ENCODE measurements around the gene FBXO24.

The FBXO24 gene

DNA sequence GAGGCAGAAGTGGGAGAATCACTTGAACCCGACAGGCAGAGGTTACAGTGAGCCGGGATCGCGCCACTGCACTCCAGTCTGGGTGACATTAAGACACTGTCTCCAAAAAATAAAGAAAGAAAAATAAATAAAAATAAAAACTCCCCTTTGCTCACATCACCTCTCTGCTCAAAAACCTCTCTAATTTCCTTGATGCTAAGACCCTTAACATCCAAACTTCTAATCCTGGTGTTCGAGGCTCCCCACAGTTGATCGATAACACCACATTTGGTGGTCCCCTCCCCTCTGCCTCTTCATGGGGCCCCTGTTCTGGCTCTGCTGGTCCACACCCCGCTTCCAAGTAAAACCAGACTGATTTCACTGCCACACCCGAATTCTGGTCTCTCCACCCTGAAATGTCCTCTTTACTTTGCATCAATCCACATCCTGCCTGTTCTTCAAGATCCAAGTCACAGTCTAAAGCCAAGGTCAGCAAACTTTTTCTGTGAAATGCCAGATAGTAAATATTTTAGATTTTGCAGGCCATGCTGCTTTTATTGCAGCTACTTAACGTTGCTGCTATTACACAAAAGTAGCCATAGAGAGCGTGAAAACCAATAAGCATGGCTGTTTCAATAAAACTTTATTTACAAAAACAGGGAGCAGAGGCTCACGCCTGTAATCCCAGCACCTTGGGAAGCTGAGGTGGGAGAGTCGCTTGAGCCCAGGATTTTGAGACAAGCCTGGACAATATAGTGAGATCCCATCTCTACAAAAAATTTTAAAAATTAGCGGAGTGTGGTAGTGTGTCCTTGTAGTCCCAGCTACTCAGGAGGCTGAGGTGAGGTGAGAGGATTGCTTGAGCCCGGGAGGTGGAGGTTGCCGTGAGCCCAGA, 38.1 kb downstream of the FBXO24 start:
- H3K4me2 ChIP-seq (ENCODE audit: low read length, poor library complexity, severe bottlenecking): no peak overlapping the region
- H3K36me3 ChIP-seq (ENCODE audit: control insufficient read depth in 1 of 2, insufficient read depth in 2 of 2, low read depth in 1 of 2, low read length in 2 of 2): peaks cover 0 to 17% of the 10 kb centered on the region in 2 experiments
- no peak overlapping the region for H2AFZ ChIP-seq (ENCODE audit: low read depth, low read length)
- no peak overlapping the region for H3K4ac ChIP-seq (ENCODE audit: low read depth in 1 of 2, low read length in 2 of 2)
- no peak overlapping the region for H2AK5ac ChIP-seq (ENCODE audit: low read length, severe bottlenecking)
- no peak overlapping the region for H2BK120ac ChIP-seq (ENCODE audit: low read depth, low read length)
- H2BK5ac ChIP-seq (ENCODE audit: low read depth, low read length, poor library complexity, severe bottlenecking): no peak overlapping the region
- no peak overlapping the region for H3K4me3 ChIP-seq (ENCODE audit: insufficient read depth in 1 of 2, low read depth in 1 of 2, low read length in 2 of 2)
- H2BK12ac ChIP-seq (ENCODE audit: low read length in 2 of 2): no peak overlapping the region
- H3K79me1 ChIP-seq (replicated peaks; ENCODE audit: low read length, poor library complexity, severe bottlenecking): no peaks in the 10 kb centered on the region
- no peak overlapping the region for H3K14ac ChIP-seq (ENCODE audit: low read length in 2 of 2)
- no peak overlapping the region for H3K9ac ChIP-seq (ENCODE audit: low read length)
- WGBS: 93% methylated on average over 15 of the region's 15 CpGs
- H4K91ac ChIP-seq (ENCODE audit: low read length): no peak overlapping the region
- H2BK15ac ChIP-seq (ENCODE audit: low read depth, poor library complexity, severe bottlenecking): no peak overlapping the region
- no peaks in the 10 kb centered on the region for H3K9me3 ChIP-seq (ENCODE audit: control insufficient read depth, low read length)
- H3K27me3 ChIP-seq (ENCODE audit: control insufficient read depth in 1 of 2, insufficient read depth in 1 of 2, low read length in 2 of 2): peaks cover 0 to 7% of the 10 kb centered on the region in 2 experiments
- no peak overlapping the region for H3K27ac ChIP-seq (ENCODE audit: low read length, poor library complexity, severe bottlenecking)
- peaks cover 11% of the 10 kb centered on the region for H3K4me1 ChIP-seq (ENCODE audit: control insufficient read depth, insufficient read depth, low read depth, low read length)
- no peak for DNase-seq
- H3K18ac ChIP-seq (ENCODE audit: low read depth in 1 of 2, low read length in 2 of 2): no peak overlapping the region
- H3K23ac ChIP-seq (ENCODE audit: low read length in 2 of 2): no peak overlapping the region
- H4K8ac ChIP-seq (ENCODE audit: low read length): no peak overlapping the region

DNA sequence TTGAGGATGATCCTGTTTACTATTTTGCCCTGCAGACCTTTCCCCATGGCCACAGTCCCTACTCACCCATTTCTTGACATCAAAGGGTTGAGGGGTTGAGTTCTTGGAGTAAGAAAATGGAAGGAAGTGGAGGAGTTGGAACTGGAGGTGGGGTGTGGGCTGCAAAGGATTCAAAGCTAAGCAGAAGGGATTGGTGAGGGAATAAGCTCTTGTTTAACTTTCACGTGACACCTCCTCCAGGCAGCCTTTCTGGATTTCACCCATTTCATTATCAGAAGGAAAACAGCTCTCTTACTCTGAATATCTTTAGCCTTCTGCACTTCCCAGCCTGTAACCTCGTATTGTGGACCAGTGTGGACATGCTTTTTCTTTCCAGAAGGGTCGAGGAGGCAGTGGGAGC, 39.9 kb downstream of the FBXO24 start:
- no peak overlapping the region for H3K9ac ChIP-seq (ENCODE audit: low read length)
- no peak overlapping the region for H2BK5ac ChIP-seq (ENCODE audit: low read depth, low read length, poor library complexity, severe bottlenecking)
- no peak overlapping the region for H3K18ac ChIP-seq (ENCODE audit: low read depth in 1 of 2, low read length in 2 of 2)
- no peak overlapping the region for H2BK120ac ChIP-seq (ENCODE audit: low read depth, low read length)
- WGBS: 23% methylated on average over 3 of the region's 3 CpGs
- no peak overlapping the region for H3K4ac ChIP-seq (ENCODE audit: low read depth in 1 of 2, low read length in 2 of 2)
- H2BK12ac ChIP-seq (ENCODE audit: low read length in 2 of 2): no peak overlapping the region
- no peak overlapping the region for H2BK15ac ChIP-seq (ENCODE audit: low read depth, poor library complexity, severe bottlenecking)
- no peak overlapping the region for H4K91ac ChIP-seq (ENCODE audit: low read length)
- H3K14ac ChIP-seq (ENCODE audit: low read length in 2 of 2): no peak overlapping the region
- peaks cover 0 to 10% of the 10 kb centered on the region in 2 experiments for H3K36me3 ChIP-seq (ENCODE audit: control insufficient read depth in 1 of 2, insufficient read depth in 2 of 2, low read depth in 1 of 2, low read length in 2 of 2)
- H2AFZ ChIP-seq (ENCODE audit: low read depth, low read length): no peak overlapping the region
- no peak overlapping the region for H3K27ac ChIP-seq (ENCODE audit: low read length, poor library complexity, severe bottlenecking)
- peak overlapping the region; percentile 50 for H3K4me2 ChIP-seq (ENCODE audit: low read length, poor library complexity, severe bottlenecking)
- H3K27me3 ChIP-seq (ENCODE audit: control insufficient read depth in 1 of 2, insufficient read depth in 1 of 2, low read length in 2 of 2): peaks cover 3 to 7% of the 10 kb centered on the region in 2 experiments
- peak overlapping the region; percentile 24 for H4K8ac ChIP-seq (ENCODE audit: low read length)
- H2AK5ac ChIP-seq (ENCODE audit: low read length, severe bottlenecking): peak overlapping the region; percentile 13
- no peak overlapping the region for H3K23ac ChIP-seq (ENCODE audit: low read length in 2 of 2)
- H3K4me3 ChIP-seq (ENCODE audit: insufficient read depth in 1 of 2, low read depth in 1 of 2, low read length in 2 of 2): no peak overlapping the region
- H3K79me1 ChIP-seq (replicated peaks; ENCODE audit: low read length, poor library complexity, severe bottlenecking): no peaks in the 10 kb centered on the region
- H3K9me3 ChIP-seq (ENCODE audit: control insufficient read depth, low read length): no peaks in the 10 kb centered on the region
- H3K4me1 ChIP-seq (ENCODE audit: control insufficient read depth, insufficient read depth, low read depth, low read length): peaks cover 11% of the 10 kb centered on the region
- no peak for DNase-seq

GRCh38 chr7:100626530-100627237, 40.6 kb downstream of the FBXO24 start:
- Histone ChIP-seq H3K79me1 (replicated peaks; ENCODE audit: low read length, poor library complexity, severe bottlenecking) (no peaks in the 10 kb centered on the region), H4K8ac (ENCODE audit: low read length) (peak overlapping the region; percentile 76), H2AK5ac (ENCODE audit: low read length, severe bottlenecking) (no peak overlapping the region), H3K9ac (ENCODE audit: low read length) (no peak overlapping the region), H3K18ac (ENCODE audit: low read depth in 1 of 2, low read length in 2 of 2) (peak overlapping the region; percentile 81 to 93), H3K14ac (ENCODE audit: low read length in 2 of 2) (peak overlapping the region in 1 of 2 experiments; percentile 29), H2BK12ac (ENCODE audit: low read length in 2 of 2) (peak overlapping the region; percentile 48 to 87), H3K27ac (ENCODE audit: low read length, poor library complexity, severe bottlenecking) (no peak overlapping the region), H3K9me3 (ENCODE audit: control insufficient read depth, low read length) (no peaks in the 10 kb centered on the region), H2BK5ac (ENCODE audit: low read depth, low read length, poor library complexity, severe bottlenecking) (no peak overlapping the region), H2BK120ac (ENCODE audit: low read depth, low read length) (peak overlapping the region; percentile 58), H3K4me3 (ENCODE audit: insufficient read depth in 1 of 2, low read depth in 1 of 2, low read length in 2 of 2) (peak overlapping the region; percentile 40 to 44), H3K23ac (ENCODE audit: low read length in 2 of 2) (no peak overlapping the region), H3K4me1 (ENCODE audit: control insufficient read depth, insufficient read depth, low read depth, low read length) (peaks cover 11% of the 10 kb centered on the region), H3K4me2 (ENCODE audit: low read length, poor library complexity, severe bottlenecking) (peak overlapping the region; percentile 69), H3K4ac (ENCODE audit: low read depth in 1 of 2, low read length in 2 of 2) (peak overlapping the region in 1 of 2 experiments; percentile 89), H3K27me3 (ENCODE audit: control insufficient read depth in 1 of 2, insufficient read depth in 1 of 2, low read length in 2 of 2) (peaks cover 5 to 9% of the 10 kb centered on the region in 2 experiments), H4K91ac (ENCODE audit: low read length) (peak overlapping the region; percentile 78), H2AFZ (ENCODE audit: low read depth, low read length) (peak overlapping the region; percentile 67), H3K36me3 (ENCODE audit: control insufficient read depth in 1 of 2, insufficient read depth in 2 of 2, low read depth in 1 of 2, low read length in 2 of 2) (peaks cover 0 to 6% of the 10 kb centered on the region in 2 experiments), H2BK15ac (ENCODE audit: low read depth, poor library complexity, severe bottlenecking) (peak overlapping the region; percentile 49)
- WGBS: 5% methylated on average over 37 of the region's 37 CpGs
- peak; percentile 91 for DNase-seq

DNA sequence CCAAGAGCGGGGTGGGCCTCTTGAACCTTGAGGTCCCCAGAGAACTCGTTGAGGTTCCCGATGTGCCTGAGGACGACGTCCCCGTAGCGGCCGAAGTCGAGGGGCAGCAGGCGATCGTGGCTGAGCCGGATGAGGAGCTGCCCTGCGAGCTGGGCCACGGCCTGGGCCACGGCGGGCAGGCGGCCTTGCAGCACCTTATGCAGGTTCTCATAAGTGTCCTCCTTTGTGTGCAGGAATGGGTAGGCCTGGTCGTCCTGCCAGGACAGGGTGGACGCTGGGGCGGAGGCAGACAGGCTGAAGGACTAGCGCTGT, 41.1 kb downstream of the FBXO24 start:
- Histone ChIP-seq H3K9ac (ENCODE audit: low read length) (no peak overlapping the region), H3K4ac (ENCODE audit: low read depth in 1 of 2, low read length in 2 of 2) (peak overlapping the region in 1 of 2 experiments; percentile 89), H2AFZ (ENCODE audit: low read depth, low read length) (no peak overlapping the region), H2BK5ac (ENCODE audit: low read depth, low read length, poor library complexity, severe bottlenecking) (no peak overlapping the region), H2AK5ac (ENCODE audit: low read length, severe bottlenecking) (no peak overlapping the region), H2BK12ac (ENCODE audit: low read length in 2 of 2) (peak overlapping the region; percentile 2 to 87), H3K79me1 (replicated peaks; ENCODE audit: low read length, poor library complexity, severe bottlenecking) (no peaks in the 10 kb centered on the region), H4K91ac (ENCODE audit: low read length) (peak overlapping the region; percentile 78), H3K4me3 (ENCODE audit: insufficient read depth in 1 of 2, low read depth in 1 of 2, low read length in 2 of 2) (no peak overlapping the region), H3K36me3 (ENCODE audit: control insufficient read depth in 1 of 2, insufficient read depth in 2 of 2, low read depth in 1 of 2, low read length in 2 of 2) (peaks cover 0 to 2% of the 10 kb centered on the region in 2 experiments), H2BK15ac (ENCODE audit: low read depth, poor library complexity, severe bottlenecking) (peak overlapping the region; percentile 48), H3K14ac (ENCODE audit: low read length in 2 of 2) (no peak overlapping the region), H3K27ac (ENCODE audit: low read length, poor library complexity, severe bottlenecking) (no peak overlapping the region), H3K23ac (ENCODE audit: low read length in 2 of 2) (no peak overlapping the region), H3K27me3 (ENCODE audit: control insufficient read depth in 1 of 2, insufficient read depth in 1 of 2, low read length in 2 of 2) (peaks cover 10 to 13% of the 10 kb centered on the region in 2 experiments), H3K18ac (ENCODE audit: low read depth in 1 of 2, low read length in 2 of 2) (peak overlapping the region in 1 of 2 experiments; percentile 66), H3K4me1 (ENCODE audit: control insufficient read depth, insufficient read depth, low read depth, low read length) (peaks cover 11% of the 10 kb centered on the region), H2BK120ac (ENCODE audit: low read depth, low read length) (no peak overlapping the region), H3K4me2 (ENCODE audit: low read length, poor library complexity, severe bottlenecking) (no peak overlapping the region), H4K8ac (ENCODE audit: low read length) (peak overlapping the region; percentile 76), H3K9me3 (ENCODE audit: control insufficient read depth, low read length) (no peaks in the 10 kb centered on the region)
- 89% methylated on average over 21 of the region's 21 CpGs for WGBS
- DNase-seq: no peak
